Measurements from ENCODE around the gene PRDM1.

Gene PRDM1

GRCh38 chr6:106104476-106104875 lies 18.3 kb downstream of the PRDM1 start:
- no peaks in the 10 kb centered on the region for H3K27me3 ChIP-seq (ENCODE audit: control insufficient read depth, insufficient read depth, low read length)
- no peak overlapping the region for H3K27ac ChIP-seq (ENCODE audit: low read depth, low read length)
- H3K9ac ChIP-seq (ENCODE audit: low read length) = no peak overlapping the region
- H3K4me3 ChIP-seq (ENCODE audit: low read length) = no peak overlapping the region
- no peaks in the 10 kb centered on the region for H3K4me1 ChIP-seq (ENCODE audit: control insufficient read depth, insufficient read depth, low read length)
- H3K36me3 ChIP-seq (ENCODE audit: control insufficient read depth, insufficient read depth, low read length) = no peaks in the 10 kb centered on the region

DNA sequence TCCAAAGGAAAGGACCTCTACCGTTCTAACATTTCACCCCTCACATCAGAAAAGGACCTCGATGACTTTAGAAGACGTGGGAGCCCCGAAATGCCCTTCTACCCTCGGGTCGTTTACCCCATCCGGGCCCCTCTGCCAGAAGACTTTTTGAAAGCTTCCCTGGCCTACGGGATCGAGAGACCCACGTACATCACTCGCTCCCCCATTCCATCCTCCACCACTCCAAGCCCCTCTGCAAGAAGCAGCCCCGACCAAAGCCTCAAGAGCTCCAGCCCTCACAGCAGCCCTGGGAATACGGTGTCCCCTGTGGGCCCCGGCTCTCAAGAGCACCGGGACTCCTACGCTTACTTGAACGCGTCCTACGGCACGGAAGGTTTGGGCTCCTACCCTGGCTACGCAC lies 18.8 kb downstream of the PRDM1 start:
- no peaks in the 10 kb centered on the region for H3K4me1 ChIP-seq (ENCODE audit: control insufficient read depth, insufficient read depth, low read length)

DNA sequence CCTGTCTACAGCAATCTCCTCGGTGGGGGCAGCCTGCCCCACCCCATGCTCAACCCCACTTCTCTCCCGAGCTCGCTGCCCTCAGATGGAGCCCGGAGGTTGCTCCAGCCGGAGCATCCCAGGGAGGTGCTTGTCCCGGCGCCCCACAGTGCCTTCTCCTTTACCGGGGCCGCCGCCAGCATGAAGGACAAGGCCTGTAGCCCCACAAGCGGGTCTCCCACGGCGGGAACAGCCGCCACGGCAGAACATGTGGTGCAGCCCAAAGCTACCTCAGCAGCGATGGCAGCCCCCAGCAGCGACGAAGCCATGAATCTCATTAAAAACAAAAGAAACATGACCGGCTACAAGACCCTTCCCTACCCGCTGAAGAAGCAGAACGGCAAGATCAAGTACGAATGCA lies 19.4 kb downstream of the PRDM1 start:
- Histone ChIP-seq H3K4me3 (ENCODE audit: low read length) (no peak overlapping the region), H3K9ac (ENCODE audit: low read length) (no peak overlapping the region), H3K4me1 (ENCODE audit: control insufficient read depth, insufficient read depth, low read length) (no peaks in the 10 kb centered on the region), H3K36me3 (ENCODE audit: control insufficient read depth, insufficient read depth, low read length) (no peaks in the 10 kb centered on the region), H3K27ac (ENCODE audit: low read depth, low read length) (no peak overlapping the region), H3K27me3 (ENCODE audit: control insufficient read depth, insufficient read depth, low read length) (no peaks in the 10 kb centered on the region)

More for the DNA sequence above, 18.8 kb downstream of the PRDM1 start:
- Histone ChIP-seq H3K9ac (ENCODE audit: low read length) (no peak overlapping the region), H3K36me3 (ENCODE audit: control insufficient read depth, insufficient read depth, low read length) (no peaks in the 10 kb centered on the region), H3K4me3 (ENCODE audit: low read length) (no peak overlapping the region), H3K27me3 (ENCODE audit: control insufficient read depth, insufficient read depth, low read length) (no peaks in the 10 kb centered on the region), H3K27ac (ENCODE audit: low read depth, low read length) (no peak overlapping the region)

DNA sequence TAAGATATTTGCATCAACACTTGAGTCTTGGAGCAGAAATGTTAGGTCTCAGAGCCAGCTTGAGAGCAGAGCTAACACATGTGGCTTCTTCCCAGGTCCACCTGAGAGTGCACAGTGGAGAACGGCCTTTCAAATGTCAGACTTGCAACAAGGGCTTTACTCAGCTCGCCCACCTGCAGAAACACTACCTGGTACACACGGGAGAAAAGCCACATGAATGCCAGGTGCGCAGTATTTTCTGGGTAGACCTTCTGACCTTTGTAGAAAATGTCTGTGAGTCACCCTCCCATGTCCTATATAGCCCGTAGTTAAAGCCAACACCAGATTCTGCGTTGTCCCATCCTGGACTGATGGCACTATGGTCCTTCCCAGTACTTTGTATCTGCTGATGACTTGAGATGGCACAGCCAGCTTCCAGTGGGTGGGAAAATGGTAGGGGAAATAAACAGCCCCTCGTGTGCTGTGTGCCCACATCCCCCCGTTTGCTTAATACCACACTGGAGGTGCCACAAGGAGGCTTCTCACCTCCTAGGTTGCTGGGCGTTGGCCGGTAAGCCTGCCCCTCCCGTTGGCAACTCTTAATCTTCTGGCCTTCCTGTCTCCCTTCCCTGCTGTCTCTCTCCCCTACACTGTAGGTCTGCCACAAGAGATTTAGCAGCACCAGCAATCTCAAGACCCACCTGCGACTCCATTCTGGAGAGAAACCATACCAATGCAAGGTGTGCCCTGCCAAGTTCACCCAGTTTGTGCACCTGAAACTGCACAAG lies 20.3 kb downstream of the PRDM1 start:
- Histone ChIP-seq H3K27ac (ENCODE audit: low read depth, low read length) (no peak overlapping the region), H3K4me1 (ENCODE audit: control insufficient read depth, insufficient read depth, low read length) (no peaks in the 10 kb centered on the region), H3K27me3 (ENCODE audit: control insufficient read depth, insufficient read depth, low read length) (no peaks in the 10 kb centered on the region), H3K36me3 (ENCODE audit: control insufficient read depth, insufficient read depth, low read length) (no peaks in the 10 kb centered on the region), H3K4me3 (ENCODE audit: low read length) (no peak overlapping the region), H3K9ac (ENCODE audit: low read length) (no peak overlapping the region)

- no peaks in the 10 kb centered on the region for H3K4me1 ChIP-seq (ENCODE audit: control insufficient read depth, insufficient read depth, low read length)
- H3K27me3 ChIP-seq (ENCODE audit: control insufficient read depth, insufficient read depth, low read length) = no peaks in the 10 kb centered on the region
- H3K27ac ChIP-seq (ENCODE audit: low read depth, low read length) = no peak overlapping the region
- no peak overlapping the region for H3K4me3 ChIP-seq (ENCODE audit: low read length)
- no peaks in the 10 kb centered on the region for H3K36me3 ChIP-seq (ENCODE audit: control insufficient read depth, insufficient read depth, low read length)
- no peak overlapping the region for H3K9ac ChIP-seq (ENCODE audit: low read length)
Measured at GRCh38 chr6:106107043-106107613, 21.0 kb downstream of the PRDM1 start.

GRCh38 chr6:106108129-106108528 lies 22.0 kb downstream of the PRDM1 start:
- no peak overlapping the region for H3K4me3 ChIP-seq (ENCODE audit: low read length)

GRCh38 chr6:106109029-106109428 lies 22.9 kb downstream of the PRDM1 start:
- no peaks in the 10 kb centered on the region for H3K4me1 ChIP-seq (ENCODE audit: control insufficient read depth, insufficient read depth, low read length)
- H3K27me3 ChIP-seq (ENCODE audit: control insufficient read depth, insufficient read depth, low read length) = no peaks in the 10 kb centered on the region
- H3K27ac ChIP-seq (ENCODE audit: low read depth, low read length) = no peak overlapping the region
- no peaks in the 10 kb centered on the region for H3K36me3 ChIP-seq (ENCODE audit: control insufficient read depth, insufficient read depth, low read length)
- no peak overlapping the region for H3K4me3 ChIP-seq (ENCODE audit: low read length)
- H3K9ac ChIP-seq (ENCODE audit: low read length) = no peak overlapping the region

More at GRCh38 chr6:106108129-106108528, 22.0 kb downstream of the PRDM1 start:
- Histone ChIP-seq H3K27me3 (ENCODE audit: control insufficient read depth, insufficient read depth, low read length) (no peaks in the 10 kb centered on the region), H3K36me3 (ENCODE audit: control insufficient read depth, insufficient read depth, low read length) (no peaks in the 10 kb centered on the region), H3K9ac (ENCODE audit: low read length) (no peak overlapping the region), H3K27ac (ENCODE audit: low read depth, low read length) (no peak overlapping the region), H3K4me1 (ENCODE audit: control insufficient read depth, insufficient read depth, low read length) (no peaks in the 10 kb centered on the region)

DNA sequence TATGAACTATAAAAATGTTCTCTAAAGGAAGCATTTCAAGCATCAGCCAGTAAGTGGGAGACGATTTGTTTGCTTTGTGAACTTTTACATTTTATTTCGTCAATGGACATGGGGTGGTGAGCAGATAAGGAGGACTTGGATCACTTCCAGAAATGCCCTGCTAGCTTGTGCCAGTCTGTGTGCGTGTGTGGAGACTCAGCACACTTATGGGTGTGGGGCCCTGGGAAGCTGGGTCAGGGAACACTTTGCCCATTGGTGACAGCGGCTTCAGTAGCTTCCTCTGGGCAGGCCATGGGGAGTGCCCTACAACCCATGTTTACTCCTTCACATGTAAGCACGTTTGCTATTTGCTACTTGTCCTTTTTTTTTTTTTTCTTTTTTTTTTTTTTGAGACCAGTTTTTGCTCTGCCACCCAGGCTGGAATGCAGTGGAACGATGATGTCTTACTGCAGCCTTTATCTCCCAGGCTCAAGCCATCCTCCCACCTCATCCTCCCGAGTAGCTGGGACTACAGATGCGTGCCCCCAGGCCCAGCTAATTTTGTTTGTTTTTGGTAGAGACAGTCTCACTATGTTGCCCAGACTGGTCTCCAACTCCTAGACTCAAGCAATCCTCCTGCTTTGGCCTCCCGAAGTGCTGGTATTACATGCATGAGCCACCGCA lies 24.2 kb downstream of the PRDM1 start:
- Histone ChIP-seq H3K27me3 (ENCODE audit: control insufficient read depth, insufficient read depth, low read length) (no peaks in the 10 kb centered on the region), H3K27ac (ENCODE audit: low read depth, low read length) (no peak overlapping the region), H3K9ac (ENCODE audit: low read length) (no peak overlapping the region), H3K4me3 (ENCODE audit: low read length) (no peak overlapping the region), H3K4me1 (ENCODE audit: control insufficient read depth, insufficient read depth, low read length) (no peaks in the 10 kb centered on the region), H3K36me3 (ENCODE audit: control insufficient read depth, insufficient read depth, low read length) (no peaks in the 10 kb centered on the region)

DNA sequence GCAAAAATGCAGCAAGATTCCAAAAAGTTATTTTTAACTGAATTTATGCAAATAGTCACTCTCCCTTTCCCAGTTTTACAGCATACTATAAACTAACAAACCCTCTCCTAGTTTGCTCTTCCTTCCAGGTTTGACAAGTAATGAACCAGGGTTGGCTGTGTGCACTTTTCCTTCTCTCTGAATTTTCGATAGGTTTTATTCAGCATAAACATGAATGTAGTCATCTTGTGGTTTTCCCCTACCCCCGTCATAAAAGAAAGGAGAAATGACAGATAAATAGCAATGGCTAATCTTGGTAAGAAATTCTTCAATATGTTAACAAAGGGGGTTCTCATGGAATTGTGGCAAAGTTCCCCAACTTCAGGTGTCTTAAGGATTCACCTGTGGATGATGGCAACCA lies 26.3 kb downstream of the PRDM1 start:
- Histone ChIP-seq H3K4me3 (ENCODE audit: low read length) (no peak overlapping the region), H3K9ac (ENCODE audit: low read length) (no peak overlapping the region), H3K27ac (ENCODE audit: low read depth, low read length) (no peak overlapping the region), H3K4me1 (ENCODE audit: control insufficient read depth, insufficient read depth, low read length) (no peaks in the 10 kb centered on the region), H3K36me3 (ENCODE audit: control insufficient read depth, insufficient read depth, low read length) (no peaks in the 10 kb centered on the region), H3K27me3 (ENCODE audit: control insufficient read depth, insufficient read depth, low read length) (no peaks in the 10 kb centered on the region)

DNA sequence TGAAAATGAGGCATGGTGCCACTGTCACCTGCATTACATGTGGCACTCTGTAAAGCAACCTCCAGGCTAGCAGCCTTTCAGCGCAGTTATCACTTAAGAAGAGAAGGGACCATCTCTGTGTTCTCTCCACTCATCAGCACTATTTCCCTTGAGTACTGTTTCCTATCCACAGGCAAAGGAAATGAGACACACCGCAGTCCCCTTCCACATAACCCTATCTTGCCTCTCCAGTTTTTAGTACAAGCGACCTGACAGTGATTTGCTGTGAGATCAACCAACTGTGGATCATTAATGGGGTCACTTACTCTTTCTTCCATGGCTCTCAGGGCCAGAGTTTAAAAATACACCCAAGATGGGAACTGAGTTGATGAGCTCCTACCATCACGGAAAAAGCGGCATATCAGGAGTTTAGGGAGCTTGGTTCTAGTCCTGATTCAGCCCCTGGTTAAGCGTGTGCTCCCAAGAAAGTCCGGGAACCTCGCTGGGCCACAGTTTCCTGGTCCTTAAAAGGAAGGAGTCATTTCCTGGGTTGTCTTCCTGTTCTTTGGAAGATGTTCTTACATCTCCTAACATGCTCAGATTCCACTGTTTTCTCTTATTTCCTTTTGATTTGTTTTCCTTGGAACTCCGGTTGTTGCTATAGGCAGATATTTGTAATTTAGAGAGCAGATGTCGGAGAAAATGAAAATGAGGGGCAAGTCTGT lies 27.3 kb downstream of the PRDM1 start:
- Histone ChIP-seq H3K9ac (ENCODE audit: low read length) (no peak overlapping the region), H3K27me3 (ENCODE audit: control insufficient read depth, insufficient read depth, low read length) (no peaks in the 10 kb centered on the region), H3K4me1 (ENCODE audit: control insufficient read depth, insufficient read depth, low read length) (no peaks in the 10 kb centered on the region), H3K4me3 (ENCODE audit: low read length) (no peak overlapping the region), H3K36me3 (ENCODE audit: control insufficient read depth, insufficient read depth, low read length) (no peaks in the 10 kb centered on the region), H3K27ac (ENCODE audit: low read depth, low read length) (no peak overlapping the region)

- Histone ChIP-seq H3K36me3 (ENCODE audit: control insufficient read depth, insufficient read depth, low read length) (no peaks in the 10 kb centered on the region), H3K4me3 (ENCODE audit: low read length) (no peak overlapping the region), H3K9ac (ENCODE audit: low read length) (no peak overlapping the region), H3K27ac (ENCODE audit: low read depth, low read length) (no peak overlapping the region), H3K4me1 (ENCODE audit: control insufficient read depth, insufficient read depth, low read length) (no peaks in the 10 kb centered on the region), H3K27me3 (ENCODE audit: control insufficient read depth, insufficient read depth, low read length) (no peaks in the 10 kb centered on the region)
Measured at GRCh38 chr6:106114492-106114891, 28.4 kb downstream of the PRDM1 start.

- H3K9ac ChIP-seq (ENCODE audit: low read length) = no peak overlapping the region
- no peak overlapping the region for H3K4me3 ChIP-seq (ENCODE audit: low read length)
- no peaks in the 10 kb centered on the region for H3K36me3 ChIP-seq (ENCODE audit: control insufficient read depth, insufficient read depth, low read length)
- no peaks in the 10 kb centered on the region for H3K4me1 ChIP-seq (ENCODE audit: control insufficient read depth, insufficient read depth, low read length)
- no peak overlapping the region for H3K27ac ChIP-seq (ENCODE audit: low read depth, low read length)
- H3K27me3 ChIP-seq (ENCODE audit: control insufficient read depth, insufficient read depth, low read length) = no peaks in the 10 kb centered on the region
Measured at GRCh38 chr6:106115286-106115685, 29.1 kb downstream of the PRDM1 start.
